Memory B cell (primary cell): ENCODE results near the gene SYNGR2.

Experiments
- ATAC-seq: fragments of 150-1000 bp; cut with Tn5 transposase; 2 replicates; pipeline ENCODE4 v1.10.0; 2021; ENCODE audit warnings: low read depth, mild to moderate bottlenecking, moderate library complexity
- DNase-seq, 2 donors: peaks; one replicate each; pipeline ENCODE4 v3.0.0; 2022; ENCODE audit warnings: low spot score in 2 of 2
- H3K27ac Mint-ChIP-seq: one replicate; pipeline ENCODE4 v1.8.0; 2022; ENCODE audit warnings: mild to moderate bottlenecking, moderate library complexity, mixed read lengths
- H3K27me3 Mint-ChIP-seq: one replicate; pipeline ENCODE4 v1.8.0; 2022; ENCODE audit warnings: mixed read lengths
- H3K36me3 Mint-ChIP-seq: one replicate; pipeline ENCODE4 v1.8.0; 2022; ENCODE audit warnings: mild to moderate bottlenecking, mixed read lengths
- H3K4me1 Mint-ChIP-seq: one replicate; pipeline ENCODE4 v1.8.0; 2022; ENCODE audit warnings: mixed read lengths
- H3K4me3 Mint-ChIP-seq: one replicate; pipeline ENCODE4 v1.8.0; 2022; ENCODE audit warnings: mild to moderate bottlenecking, moderate library complexity, mixed read lengths
- H3K9me3 Mint-ChIP-seq: one replicate; pipeline ENCODE4 v1.8.0; 2022; ENCODE audit warnings: mixed read lengths

Gene SYNGR2

DNA sequence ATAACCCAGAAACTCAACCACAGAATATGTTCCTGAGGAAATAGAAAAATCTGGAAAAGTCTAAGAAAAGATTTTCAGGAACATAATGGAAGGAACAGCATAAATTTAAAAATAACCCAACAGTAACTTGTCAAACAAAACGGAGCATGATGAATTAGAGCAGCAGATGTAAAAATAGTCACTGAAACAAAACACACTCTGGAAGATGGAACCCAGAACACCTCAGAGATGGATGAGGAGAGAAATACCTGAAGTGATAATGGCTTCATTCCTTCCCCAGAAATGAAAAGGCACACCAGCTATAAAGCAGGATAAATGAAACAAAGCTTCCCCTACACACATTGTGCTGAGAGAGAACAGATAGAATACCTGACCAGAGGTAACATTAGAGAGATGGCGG lies 12.1 kb downstream of the SYNGR2 start:
- Mint-ChIP-seq H3K4me3 (peak overlapping the region; percentile 15), H3K27me3 (no peaks in the 10 kb centered on the region), H3K4me1 (peaks cover 25% of the 10 kb centered on the region), H3K9me3 (no peaks in the 10 kb centered on the region), H3K27ac (no peak overlapping the region), H3K36me3 (no peaks in the 10 kb centered on the region)
- DNase-seq (no peak), ATAC-seq (no peak)

- ATAC-seq, result no peak
- no peak overlapping the region for H3K4me3 Mint-ChIP-seq
- no peak overlapping the region for H3K27ac Mint-ChIP-seq
- peaks cover 16% of the 10 kb centered on the region for H3K4me1 Mint-ChIP-seq
- no peak for DNase-seq
- H3K27me3 Mint-ChIP-seq, result no peaks in the 10 kb centered on the region
- H3K36me3 Mint-ChIP-seq, result no peaks in the 10 kb centered on the region
- H3K9me3 Mint-ChIP-seq, result no peaks in the 10 kb centered on the region
These were observed 14.1 kb downstream of the SYNGR2 start for GRCh38 chr17:78182504-78182903.

- no peak for DNase-seq
- peaks cover 22% of the 10 kb centered on the region for H3K4me1 Mint-ChIP-seq
These were observed 15.5 kb downstream of the SYNGR2 start for GRCh38 chr17:78183916-78184315.

DNA sequence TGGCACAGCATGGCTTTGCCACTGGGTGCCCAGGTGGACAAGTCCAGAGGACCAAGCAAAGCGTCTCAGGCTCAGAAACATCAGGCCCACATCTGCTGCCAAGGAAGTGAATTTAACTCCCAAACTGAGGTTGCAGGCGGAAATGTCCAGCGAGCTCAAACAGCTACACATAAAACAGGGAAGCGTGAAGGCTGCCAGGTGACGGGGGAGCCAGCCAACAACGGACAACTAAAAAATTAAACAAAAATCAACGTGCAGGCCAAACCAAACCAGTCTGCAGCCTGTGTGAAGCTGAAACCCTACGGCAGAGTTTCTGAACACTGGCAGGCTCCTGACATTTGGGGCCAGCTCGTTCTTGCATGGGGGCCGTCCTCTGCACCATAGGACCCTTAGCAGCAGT lies 16.0 kb downstream of the SYNGR2 start:
- H3K27ac Mint-ChIP-seq, result no peak overlapping the region
- H3K4me1 Mint-ChIP-seq, result peaks cover 22% of the 10 kb centered on the region
- H3K36me3 Mint-ChIP-seq, result no peaks in the 10 kb centered on the region
- H3K27me3 Mint-ChIP-seq, result no peaks in the 10 kb centered on the region
- no peaks in the 10 kb centered on the region for H3K9me3 Mint-ChIP-seq
- no peak overlapping the region for H3K4me3 Mint-ChIP-seq
- no peak for DNase-seq
- no peak for ATAC-seq

More at GRCh38 chr17:78183916-78184315, 15.5 kb downstream of the SYNGR2 start:
- H3K27me3 Mint-ChIP-seq, result no peaks in the 10 kb centered on the region
- ATAC-seq, result no peak
- no peaks in the 10 kb centered on the region for H3K9me3 Mint-ChIP-seq
- H3K27ac Mint-ChIP-seq, result no peak overlapping the region
- no peaks in the 10 kb centered on the region for H3K36me3 Mint-ChIP-seq
- H3K4me3 Mint-ChIP-seq, result no peak overlapping the region

- H3K27ac Mint-ChIP-seq, result no peak overlapping the region
- peaks cover 22% of the 10 kb centered on the region for H3K4me1 Mint-ChIP-seq
These were observed 16.5 kb downstream of the SYNGR2 start for GRCh38 chr17:78184868-78185267.

DNA sequence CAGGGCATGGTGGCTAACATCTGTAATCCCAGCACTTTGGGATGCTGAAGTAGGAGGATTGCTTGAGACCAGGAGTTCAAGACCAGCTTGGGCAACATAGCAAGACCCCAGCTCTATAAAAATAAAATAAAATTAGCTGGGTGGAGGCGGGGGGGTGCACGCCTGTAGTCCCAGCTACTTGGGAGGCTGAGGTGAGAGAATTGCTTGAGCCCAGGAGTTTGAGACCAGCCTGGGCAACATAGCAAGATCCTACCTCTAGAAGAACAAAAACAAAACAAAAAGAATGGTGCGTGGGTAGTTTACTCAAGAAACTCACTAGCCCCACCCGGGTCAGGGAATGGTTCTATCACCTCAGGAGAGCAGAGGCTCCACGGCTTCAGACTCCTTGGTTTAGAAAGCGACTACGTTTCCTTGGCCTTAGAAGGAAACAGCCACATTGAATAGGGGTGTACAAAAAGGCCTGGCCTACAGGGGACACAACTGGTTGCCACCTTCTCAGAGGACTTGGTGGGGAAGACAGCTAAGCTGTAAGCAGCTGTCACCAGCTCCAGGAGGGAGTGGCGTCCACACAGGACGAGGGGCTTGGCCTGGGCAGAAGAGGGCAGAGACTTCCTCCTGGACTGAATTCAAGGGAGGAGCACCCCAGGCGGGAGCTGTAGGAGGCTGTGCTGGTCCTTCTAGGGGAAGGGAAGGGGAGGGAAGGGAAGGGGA lies 17.8 kb downstream of the SYNGR2 start:
- H3K36me3 Mint-ChIP-seq, result no peaks in the 10 kb centered on the region
- H3K27ac Mint-ChIP-seq, result peak overlapping the region; percentile 80
- H3K27me3 Mint-ChIP-seq, result no peaks in the 10 kb centered on the region
- peaks cover 18% of the 10 kb centered on the region for H3K4me1 Mint-ChIP-seq
- DNase-seq (no peak), ATAC-seq (no peak)
- H3K9me3 Mint-ChIP-seq, result no peaks in the 10 kb centered on the region
- peak overlapping the region; percentile 87 for H3K4me3 Mint-ChIP-seq

More at GRCh38 chr17:78184868-78185267, 16.5 kb downstream of the SYNGR2 start:
- DNase-seq (no peak), ATAC-seq (no peak)
- Mint-ChIP-seq H3K27me3 (no peaks in the 10 kb centered on the region), H3K9me3 (no peaks in the 10 kb centered on the region), H3K36me3 (no peaks in the 10 kb centered on the region), H3K4me3 (no peak overlapping the region)

- Mint-ChIP-seq H3K4me3 (peak within 1 kb of the TSS; percentile 87), H3K27me3 (no peaks in the 10 kb centered on the region), H3K27ac (peak within 1 kb of the TSS; percentile 80), H3K4me1 (peaks cover 18% of the 10 kb centered on the region), H3K9me3 (no peaks in the 10 kb centered on the region), H3K36me3 (no peaks in the 10 kb centered on the region)
- peak; percentile 79 to 88 for DNase-seq
- ATAC-seq, result peak; percentile 87
These were observed 18.6 kb downstream of the SYNGR2 start, which contains the start of the genes AFMID and TK1 for GRCh38 chr17:78186692-78187595. TSS of gene AFMID (plus strand) at chr17:78187362. CDS start at chr17:78187371, 9 bp downstream. TSS of gene TK1 (minus strand) at chr17:78187052. CDS start at chr17:78186994, 58 bp downstream.

GRCh38 chr17:78196716-78197115 lies 28.3 kb downstream of the SYNGR2 start:
- H3K4me3 Mint-ChIP-seq, result no peak overlapping the region

DNA sequence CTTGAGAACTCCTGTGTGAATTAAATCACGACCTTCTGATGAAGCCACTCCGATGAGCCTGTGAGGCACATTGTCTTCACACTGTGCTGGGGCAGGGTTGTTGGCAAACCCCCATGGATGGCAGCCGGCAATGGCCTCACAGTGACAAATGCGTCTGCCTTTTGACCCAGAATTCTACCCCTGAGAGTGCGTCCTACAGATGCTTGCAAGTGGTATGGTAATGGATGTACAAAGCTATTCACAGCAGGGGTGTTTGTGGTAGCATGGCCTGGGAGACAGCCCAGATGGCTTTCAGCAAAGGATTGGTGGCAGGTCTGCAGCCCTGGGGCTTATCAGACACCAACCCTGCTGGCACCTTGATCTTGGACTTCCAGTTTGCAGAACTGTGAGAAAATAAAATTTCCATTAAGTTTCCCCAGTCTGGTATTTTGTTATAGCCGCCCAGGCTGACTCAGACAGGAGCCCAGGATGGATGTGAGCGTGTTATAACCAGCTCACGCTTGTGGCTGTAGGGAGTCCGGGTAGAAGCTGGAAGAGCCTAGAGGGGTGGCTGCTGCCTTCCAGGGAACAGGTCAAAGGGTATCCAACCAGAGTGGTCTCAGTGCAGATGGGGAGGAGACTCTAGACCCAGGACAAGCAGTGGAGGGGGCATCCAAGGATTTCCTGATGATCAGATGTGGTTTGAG lies 28.9 kb downstream of the SYNGR2 start:
- DNase-seq, result no peak
- Mint-ChIP-seq H3K36me3 (peaks cover 2% of the 10 kb centered on the region), H3K27me3 (no peaks in the 10 kb centered on the region), H3K4me1 (peaks cover 15% of the 10 kb centered on the region), H3K9me3 (no peaks in the 10 kb centered on the region), H3K4me3 (peak overlapping the region; percentile 25), H3K27ac (no peak overlapping the region)
- ATAC-seq, result no peak

More at GRCh38 chr17:78196716-78197115, 28.3 kb downstream of the SYNGR2 start:
- ATAC-seq, result no peak
- Mint-ChIP-seq H3K27me3 (no peaks in the 10 kb centered on the region), H3K36me3 (peaks cover 2% of the 10 kb centered on the region), H3K4me1 (peaks cover 15% of the 10 kb centered on the region), H3K27ac (no peak overlapping the region), H3K9me3 (no peaks in the 10 kb centered on the region)
- DNase-seq, result no peak

DNA sequence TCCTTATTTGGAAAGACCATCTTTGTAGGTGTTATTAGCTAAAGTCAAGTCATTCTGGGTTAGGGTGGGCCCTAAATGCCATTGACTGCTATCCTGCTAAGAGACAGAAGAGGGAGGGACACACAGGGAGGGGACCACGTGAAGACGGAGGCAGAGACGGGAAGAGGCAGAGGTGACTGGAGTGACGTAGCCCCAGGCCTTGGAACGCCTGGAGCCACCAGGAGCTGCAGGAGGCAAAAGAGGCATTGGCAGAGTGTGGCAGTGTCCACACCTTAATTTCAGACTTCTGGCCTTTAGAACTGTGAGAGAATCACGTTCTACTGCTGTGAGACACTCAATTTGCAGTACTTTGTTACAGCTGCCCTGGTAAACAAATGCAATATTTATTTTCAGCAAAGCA lies 32.1 kb downstream of the SYNGR2 start:
- Mint-ChIP-seq H3K27ac (no peak overlapping the region), H3K9me3 (no peaks in the 10 kb centered on the region), H3K4me1 (peaks cover 7% of the 10 kb centered on the region), H3K4me3 (no peak overlapping the region), H3K36me3 (peaks cover 5% of the 10 kb centered on the region), H3K27me3 (no peaks in the 10 kb centered on the region)
- DNase-seq, result no peak
- ATAC-seq, result no peak

- ATAC-seq, result no peak
- Mint-ChIP-seq H3K27me3 (no peaks in the 10 kb centered on the region), H3K27ac (no peak overlapping the region), H3K4me3 (no peak overlapping the region), H3K4me1 (peaks cover 12% of the 10 kb centered on the region), H3K36me3 (peaks cover 5% of the 10 kb centered on the region), H3K9me3 (no peaks in the 10 kb centered on the region)
- DNase-seq, result no peak
These were observed 34.3 kb downstream of the SYNGR2 start for GRCh38 chr17:78202666-78203065.

- DNase-seq, result no peak
- H3K27ac Mint-ChIP-seq, result no peak overlapping the region
- H3K4me1 Mint-ChIP-seq, result peaks cover 4% of the 10 kb centered on the region
- H3K9me3 Mint-ChIP-seq, result no peaks in the 10 kb centered on the region
- no peak overlapping the region for H3K4me3 Mint-ChIP-seq
- ATAC-seq, result no peak
- H3K36me3 Mint-ChIP-seq, result peaks cover 5% of the 10 kb centered on the region
- H3K27me3 Mint-ChIP-seq, result no peaks in the 10 kb centered on the region
These were observed 36.2 kb downstream of the SYNGR2 start for GRCh38 chr17:78204387-78205123.

GRCh38 chr17:78205124-78205775 lies 36.9 kb downstream of the SYNGR2 start:
- DNase-seq, result no peak
- Mint-ChIP-seq H3K27ac (no peak overlapping the region), H3K36me3 (peaks cover 5% of the 10 kb centered on the region), H3K4me1 (peaks cover 4% of the 10 kb centered on the region), H3K9me3 (no peaks in the 10 kb centered on the region), H3K4me3 (no peak overlapping the region), H3K27me3 (no peaks in the 10 kb centered on the region)
- no peak for ATAC-seq
